K562 (cell line): ENCODE measurements around the gene TIAM1. TPM values are rescaled to one million over a fixed set of nuclear protein-coding genes. Genes with fewer than 3 reads are reported as not detected.

Experiments
- ATAC-seq: fragments of 200-7000 bp; cut with Tn5 transposase; 3 replicates; pipeline ENCODE4 v1.9.1; 2020; ENCODE audit warnings: moderate library complexity
- BruUV-seq: library from RNA; stranded (reverse); fragments of 400-500 nt; replicated peaks from 2 replicates; lab custom pipeline; 2021; lab: Mats Ljungman, UMichigan
- CTCF ChIA-PET: fragments of 300-600 bp; formaldehyde crosslinking; extraction: SDS; loops from one replicate; lab custom pipeline; 2021; ENCODE audit warnings: low intra/inter-chr PET ratio; lab: Yijun Ruan, JAX
- POLR2A ChIA-PET: fragments of 300-600, 350-650 bp; sonication (Branson Sonifier 250); formaldehyde crosslinking; extraction: SDS; loops from one replicate; lab custom pipeline; 2021; ENCODE audit warnings: antibody characterized with exemption, inconsistent platforms; lab: Yijun Ruan, JAX
- DNase-seq, 4 experiments: peaks; one replicate each; pipeline versions ENCODE4 v3.0.0 to v3.0.0-alpha.2; 2011 to 2018; ENCODE audit warnings: low spot score in 3 of 4, mixed read lengths in 3 of 4; ENCODE audit errors: extremely low read depth in 1 of 4
- FAIRE-seq: peaks from 2 replicates; lab custom pipeline; 2011; peaks lifted over from hg19 to GRCh38; lab: Jason Lieb, UNC
- H2AFZ ChIP-seq: 2 replicates; pipeline ENCODE4 v1.6.0; 2011; ENCODE audit warnings: low read depth, low read length, control low read depth, inconsistent platforms
- H3K27ac ChIP-seq: fragments of 200-600 bp; 3 replicates; pipeline ENCODE4 v1.8.0; 2011; ENCODE audit warnings: low read depth, mild to moderate bottlenecking, control low read depth, inconsistent platforms, low read length, moderate library complexity, mixed read lengths; ENCODE audit errors: extremely low read depth
- H3K27me3 ChIP-seq, 2 experiments: fragments of 300-600 bp in 1 of 2; 2 replicates in 1 of 2; 3 replicates in 1 of 2; pipeline versions ENCODE4 v1.6.0 to v1.8.0; 2011; ENCODE audit warnings: inconsistent platforms in 2 of 2, low read length in 2 of 2, mild to moderate bottlenecking in 1 of 2, mixed read lengths in 1 of 2, moderate library complexity in 1 of 2; ENCODE audit not compliant: control insufficient read depth in 2 of 2, insufficient read depth in 2 of 2
- H3K36me3 ChIP-seq: fragments of 300-600 bp; 3 replicates; pipeline ENCODE4 v1.8.0; 2011; ENCODE audit warnings: mild to moderate bottlenecking, low read length, inconsistent platforms; ENCODE audit not compliant: control insufficient read depth, insufficient read depth
- H3K4me1 ChIP-seq, 2 experiments: fragments of 200-600 bp in 1 of 2; replicated peaks in 1 of 2; 2 replicates in 1 of 2; 3 replicates in 1 of 2; pipeline versions ENCODE4 v1.5.1 to v1.8.0; 2011; ENCODE audit warnings: inconsistent platforms in 2 of 2, low read length in 2 of 2, mild to moderate bottlenecking in 1 of 2, mixed read lengths in 1 of 2, moderate library complexity in 1 of 2; ENCODE audit not compliant: control insufficient read depth in 2 of 2, insufficient read depth in 2 of 2
- H3K4me2 ChIP-seq: 2 replicates; pipeline ENCODE4 v1.6.1; 2011; ENCODE audit warnings: low read length, control low read depth, inconsistent platforms, mixed read lengths; ENCODE audit not compliant: insufficient read depth
- H3K4me3 ChIP-seq: fragments of 200-600 bp; sonication (generic), shearing (Covaris generic); 2 replicates; pipeline ENCODE4 v1.5.1; 2016; ENCODE audit warnings: control low read depth, inconsistent platforms
- H3K79me2 ChIP-seq: fragments of 200-600 bp; 3 replicates; pipeline ENCODE4 v1.8.0; 2011; ENCODE audit warnings: low read length, inconsistent platforms; ENCODE audit not compliant: control insufficient read depth, insufficient read depth
- H3K9ac ChIP-seq, 2 experiments: 2 replicates each; pipeline versions ENCODE4 v1.6.0 to v1.6.1; 2011; ENCODE audit warnings: low read depth in 2 of 2, low read length in 2 of 2, control low read depth in 1 of 2, inconsistent platforms in 1 of 2, mild to moderate bottlenecking in 1 of 2, mixed read lengths in 1 of 2; ENCODE audit not compliant: insufficient read depth in 1 of 2
- H3K9me1 ChIP-seq: one replicate; pipeline ENCODE4 v1.6.0; 2011; ENCODE audit warnings: inconsistent platforms, mild to moderate bottlenecking, low read length, moderate library complexity; ENCODE audit not compliant: control insufficient read depth, insufficient read depth
- H3K9me3 ChIP-seq: replicated peaks from 2 replicates; pipeline ENCODE4 v1.5.1; 2011; ENCODE audit warnings: low read depth, low read length, inconsistent platforms; ENCODE audit not compliant: control insufficient read depth, insufficient read depth
- H4K20me1 ChIP-seq: replicated peaks from 2 replicates; pipeline ENCODE4 v1.6.1; 2011; ENCODE audit warnings: low read length, inconsistent platforms, mixed read lengths; ENCODE audit not compliant: control insufficient read depth, insufficient read depth
- DPF2 ChIP-seq: fragments of 450-650 bp; IDR thresholded peaks from 2 replicates; pipeline ENCODE4 v1.6.1; 2016
- MTA2 ChIP-seq: fragments of 450-650 bp; IDR thresholded peaks from 2 replicates; pipeline ENCODE4 v1.6.1; 2016; ENCODE audit warnings: low read depth
- ZBTB11 ChIP-seq, 3 experiments: fragments of 200-800 bp in 1 of 3; fragments of 250-450 bp in 1 of 3; fragments of 450-650 bp in 1 of 3; sonication (Bioruptor Pico) in 1 of 3; sonication (Bioruptor generic) in 1 of 3; formaldehyde crosslinking in 1 of 3; IDR thresholded peaks; 2 replicates each; pipeline versions ENCODE4 v1.6.1 to v1.8.0; 2016 to 2022; ENCODE audit warnings: mild to moderate bottlenecking in 2 of 3, missing genetic modification characterization in 2 of 3, missing compliant biosample characterization in 1 of 3, moderate library complexity in 1 of 3
- ZNF324 ChIP-seq: fragments of 250-450 bp; sonication (Bioruptor Pico); IDR thresholded peaks from 2 replicates; pipeline ENCODE4 v1.4.0; 2020; ENCODE audit warnings: mild to moderate bottlenecking
- WGBS: fragments of 100-300 bp; shearing (Covaris generic); methylation state at CpG from one replicate; pipeline ENCODE4 v1.1.6; 2016; ENCODE audit warnings: low coverage, mixed read lengths; ENCODE audit not compliant: insufficient coverage; ENCODE audit errors: missing lambda C conversion rate; 5-methylcytosine and 5-hydroxymethylcytosine counted together
- in situ Hi-C: fragments of 300-500 bp; cut with MboI; formaldehyde crosslinking; loops from 4 replicates; pipeline ENCODE4 v1.15.0; 2018; ENCODE audit warnings: inconsistent platforms, mixed read lengths
- intact Hi-C: fragments of 100-400 bp; cut with micrococcal nuclease; formaldehyde crosslinking; loops from 2 replicates; pipeline ENCODE4 v1.14.2; 2022
- polyA plus RNA-seq, 8 experiments: library from polyadenylated mRNA; depleted of rRNA in 4 of 8; stranded (reverse) in 5 of 8; unstranded in 3 of 8; fragments of >200 nt; fragmentation: Nextera tagmentation in 2 of 8; fragmentation: Illumina TruSeq in 1 of 8; extraction: Ambion mirVana in 2 of 8; extraction: Trizol in 1 of 8; gene quantifications; 2 replicates each; pipeline versions ENCODE4 v1.2.1 to v1.2.3, GENCODE V29; 2011 to 2014; ENCODE audit warnings: inconsistent platforms in 1 of 8, missing spikeins in 1 of 8
- total RNA-seq, 7 experiments: library from RNA; depleted of rRNA in 6 of 7; stranded (reverse); fragments of >200 nt in 6 of 7; fragmentation: Illumina TruSeq in 2 of 7; extraction: Trizol in 2 of 7; gene quantifications; 2 replicates each; pipeline versions ENCODE4 v1.2.1 to v1.2.3, GENCODE V29; 2011 to 2021; ENCODE audit warnings: low replicate concordance in 1 of 7

TIAM1 gene
- total and polyA plus RNA-seq, 9 of the 15 experiments (the other 6 are each of a cell fraction or from before 2014, with no cell fraction given), result 0.11 TPM; not detected in 8

DNA sequence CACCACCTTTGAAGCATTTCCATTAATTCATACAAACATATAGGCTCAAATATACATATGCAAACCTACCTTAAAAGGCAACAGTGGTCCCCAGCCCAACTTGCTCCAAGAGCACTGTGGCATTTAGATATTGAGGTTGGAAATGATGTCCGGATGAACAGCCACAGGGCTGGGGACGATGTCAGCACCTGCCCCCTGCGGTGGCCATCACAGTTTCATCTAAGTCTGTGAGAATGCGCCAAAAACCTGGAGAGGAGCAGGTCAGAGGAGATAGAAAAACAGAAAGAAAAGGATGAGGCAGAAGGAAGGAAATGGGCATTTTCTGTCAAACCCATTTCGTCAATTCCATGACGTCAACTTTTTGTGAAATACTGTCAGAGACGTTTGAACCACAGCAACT, 67.4 kb downstream of the TIAM1 start:
- Histone ChIP-seq H3K4me1 (no peaks in the 10 kb centered on the region), H4K20me1 (no peaks in the 10 kb centered on the region), H3K36me3 (no peaks in the 10 kb centered on the region), H3K79me2 (no peaks in the 10 kb centered on the region), H3K9ac (no peak overlapping the region), H2AFZ (no peak overlapping the region), H3K27me3 (peaks cover 3 to 10% of the 10 kb centered on the region in 2 experiments; a peak in 4 of 5 replicates), H3K27ac (no peak overlapping the region), H3K4me3 (no peak overlapping the region), H3K4me2 (no peak overlapping the region), H3K9me3 (no peaks in the 10 kb centered on the region), H3K9me1 (no peaks in the 10 kb centered on the region)
- DNase-seq (no peak), FAIRE-seq (no peak), ATAC-seq (no peak)
- TF ChIP-seq ZBTB11 (CRISPR knock-in tag; IDR thresholded peaks at IDR 0.05) (no peak), MTA2 (no peak), DPF2 (no peak), ZNF324 (CRISPR knock-in tag) (no peak)
- 1% methylated on average over 7 of the region's 7 CpGs for WGBS
- ChIA-PET POLR2A (no interaction called here), CTCF (no interaction called here)
- no TSS peak for BruUV-seq
- intact Hi-C loops (no loop called here), in situ Hi-C loops (no loop called here)
